SK-N-SH (cell line): ENCODE results near the gene FCGR3B.
"Not testable (repeated sequence)": the region's sequence is repeated elsewhere in the genome, so short reads cannot be mapped to it uniquely, and the experiment has no call there.

Experiments used
- CTCF ChIP-seq: fragments of 200-600 bp; sonication (generic); IDR thresholded peaks from 2 replicates; pipeline ENCODE4 v1.6.1; 2017; ENCODE audit warnings: antibody characterized with exemption, mild to moderate bottlenecking, moderate library complexity
- EP300 ChIP-seq, 2 experiments: IDR thresholded peaks; 2 replicates each; pipeline versions ENCODE4 v1.4.0 to v1.6.1; 2012; ENCODE audit warnings: borderline replicate concordance in 1 of 2, low read depth in 1 of 2, low read length in 1 of 2
- IRF3 ChIP-seq: fragments of 150-350 bp; IDR thresholded peaks from 2 replicates; pipeline ENCODE4 v1.6.1; 2016; ENCODE audit warnings: mild to moderate bottlenecking, low read depth, low read length
- MAX ChIP-seq: IDR thresholded peaks from 2 replicates; pipeline ENCODE4 v1.4.0; 2012; ENCODE audit warnings: low read depth
- NRF1 ChIP-seq: IDR thresholded peaks from 2 replicates; pipeline ENCODE4 v1.6.1; 2012; ENCODE audit warnings: low read depth, mild to moderate bottlenecking, low read length
- POLR2AphosphoS5 ChIP-seq: IDR thresholded peaks from 2 replicates; pipeline ENCODE4 v1.6.1; 2012; ENCODE audit warnings: low read depth, low read length
- RAD21 ChIP-seq: IDR thresholded peaks from 2 replicates; pipeline ENCODE4 v1.6.1; 2012; ENCODE audit warnings: mild to moderate bottlenecking, low read length
- REST ChIP-seq: IDR thresholded peaks from 2 replicates; pipeline ENCODE4 v1.6.1; 2012; ENCODE audit warnings: mild to moderate bottlenecking, low read depth, low read length, moderate library complexity
- RFX5 ChIP-seq: IDR thresholded peaks from 2 replicates; pipeline ENCODE4 v1.6.1; 2012; ENCODE audit warnings: mild to moderate bottlenecking, improper control_type of control experiment, low read length
- SMC3 ChIP-seq: IDR thresholded peaks from 2 replicates; pipeline ENCODE4 v1.6.1; 2012; ENCODE audit warnings: low read depth, low read length, improper control_type of control experiment
- TEAD4 ChIP-seq: IDR thresholded peaks from 2 replicates; pipeline ENCODE4 v1.4.0; 2012; ENCODE audit warnings: mild to moderate bottlenecking, borderline replicate concordance; ENCODE audit not compliant: insufficient read depth
- YY1 ChIP-seq: IDR thresholded peaks from 2 replicates; pipeline ENCODE4 v1.4.0; 2012; ENCODE audit warnings: low read depth, mild to moderate bottlenecking
- TF ChIP-seq, protein P1 (sequence below): fragments of 150-350 bp; IDR thresholded peaks from 2 replicates; pipeline ENCODE4 v1.6.1; 2017; ENCODE audit warnings: antibody characterized with exemption, low read length, low read depth, borderline replicate concordance

DNA sequence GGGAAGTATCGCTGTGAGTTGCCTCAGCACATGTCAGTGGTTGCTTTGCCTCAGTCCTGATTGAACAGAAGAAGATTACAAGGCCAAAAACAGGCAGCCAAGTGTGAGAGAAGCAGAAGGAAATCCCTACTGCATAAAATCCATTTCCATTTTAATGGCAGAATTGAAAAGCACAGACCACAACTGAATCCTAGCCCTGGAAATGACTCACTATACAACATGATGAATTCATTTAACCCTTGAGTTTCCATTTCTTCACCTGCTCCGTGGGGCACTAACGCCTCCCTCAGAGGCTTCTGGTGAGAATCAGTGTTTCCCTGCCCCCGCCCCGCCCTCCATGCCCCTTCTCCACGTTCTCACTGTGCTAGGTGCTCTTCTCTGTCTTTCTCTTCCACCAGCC lies 41.1 kb downstream of the FCGR3B start:
- TF ChIP-seq CTCF; RFX5; REST; POLR2AphosphoS5; YY1; TEAD4; NRF1; MAX; RAD21; IRF3; EP300 (IDR thresholded peaks at IDR 0.05; ENCODE audit: borderline replicate concordance in 1 of 2, low read depth in 1 of 2, low read length in 1 of 2); SMC3: not testable (repeated sequence)
- TF ChIP-seq, protein P1, sequence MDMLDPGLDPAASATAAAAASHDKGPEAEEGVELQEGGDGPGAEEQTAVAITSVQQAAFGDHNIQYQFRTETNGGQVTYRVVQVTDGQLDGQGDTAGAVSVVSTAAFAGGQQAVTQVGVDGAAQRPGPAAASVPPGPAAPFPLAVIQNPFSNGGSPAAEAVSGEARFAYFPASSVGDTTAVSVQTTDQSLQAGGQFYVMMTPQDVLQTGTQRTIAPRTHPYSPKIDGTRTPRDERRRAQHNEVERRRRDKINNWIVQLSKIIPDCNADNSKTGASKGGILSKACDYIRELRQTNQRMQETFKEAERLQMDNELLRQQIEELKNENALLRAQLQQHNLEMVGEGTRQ: not testable (repeated sequence)
